ENCODE measurements around the gene GULP1. TPM values are rescaled to one million over a fixed set of nuclear protein-coding genes. Genes with fewer than 3 reads are reported as not detected.

The GULP1 gene
- total RNA-seq, 1 experiment from 2014 or later: 140 TPM

GRCh38 chr2:188349019-188349418, 57.3 kb downstream of the GULP1 start:
- Histone ChIP-seq H2AFZ (ENCODE audit: low read length) (no peak overlapping the region), H3K23ac (ENCODE audit: insufficient read length, low read depth, low read length) (no peak overlapping the region), H3K79me2 (ENCODE audit: insufficient read depth, low read length) (peaks cover 32% of the 10 kb centered on the region; the same call in 1 of the 2 replicates), H3K4me2 (ENCODE audit: insufficient read depth, insufficient read length, low read length) (no peak overlapping the region), H2BK15ac (ENCODE audit: low read depth, low read length) (no peak overlapping the region), H3K79me1 (ENCODE audit: insufficient read depth, low read depth, low read length, poor library complexity, severe bottlenecking) (no peaks in the 10 kb centered on the region), H3K27ac (ENCODE audit: insufficient read length, low read depth, low read length) (no peak overlapping the region), H4K8ac (replicated peaks; ENCODE audit: insufficient read length, low read depth, low read length) (no peak overlapping the region), H2BK120ac (ENCODE audit: low read depth, low read length, poor library complexity, severe bottlenecking) (no peak overlapping the region), H2BK20ac (ENCODE audit: low read depth, low read length, poor library complexity, severe bottlenecking) (no peak overlapping the region), H2BK5ac (ENCODE audit: insufficient read length, low read length) (no peak overlapping the region), H3K4me1 (ENCODE audit: insufficient read depth, low read length) (peaks cover 6% of the 10 kb centered on the region; the same call in 1 of the 2 replicates), H3K14ac (ENCODE audit: insufficient read depth, low read length) (no peak overlapping the region), H3K18ac (ENCODE audit: insufficient read length, low read depth, low read length) (no peak overlapping the region), H3K9me3 (ENCODE audit: control insufficient read depth, low read depth, low read length) (no peaks in the 10 kb centered on the region), H3K23me2 (ENCODE audit: insufficient read length, low read depth, low read length, poor library complexity, severe bottlenecking) (no peaks in the 10 kb centered on the region), H3T11ph (ENCODE audit: low read length) (no peak overlapping the region), H3K27me3 (ENCODE audit: insufficient read depth, low read length) (no peaks in the 10 kb centered on the region), H2AK5ac (ENCODE audit: insufficient read length, low read length) (no peak overlapping the region), H3K9ac (ENCODE audit: extremely low read depth, insufficient read length, low read length) (no peak overlapping the region), H3K4ac (ENCODE audit: low read depth, low read length) (no peak overlapping the region), H4K5ac (ENCODE audit: insufficient read length, low read depth, low read length) (no peak overlapping the region), H4K91ac (ENCODE audit: insufficient read length, low read depth, low read length) (no peak overlapping the region), H2BK12ac (ENCODE audit: insufficient read length, low read depth, low read length) (no peak overlapping the region), H4K20me1 (ENCODE audit: control insufficient read depth, insufficient read depth, insufficient read length) (no peaks in the 10 kb centered on the region), H3K56ac (ENCODE audit: insufficient read length, low read depth, low read length) (no peak overlapping the region)
- Mint-ChIP-seq H3K4me3 (no peak overlapping the region), H3K9me3 (no peaks in the 10 kb centered on the region), H3K36me3 (ENCODE audit: insufficient read depth in 1 of 3, low read depth in 3 of 3) (peaks cover 0 to 13% (median 8%) of the 10 kb centered on the region in 3 experiments; a peak in 4 of 7 replicates), H3K4me1 (peaks cover 28 to 37% of the 10 kb centered on the region in 2 experiments), H3K27me3 (ENCODE audit: low read depth) (no peaks in the 10 kb centered on the region), H3K27ac (no peak overlapping the region)
- no peak for DNase-seq
- no peak for TF ChIP-seq CTCF (conservative IDR thresholded peaks at IDR 0.05)
- WGBS (ENCODE audit: extremely low coverage, insufficient read length, low lambda C conversion rate): no CpG with 5 or more reads among the region's 1 CpG
